ENCODE data around the gene DBP.
"Not testable (repeated sequence)": the region's sequence is repeated elsewhere in the genome, so short reads cannot be mapped to it uniquely, and the experiment has no call there.

DBP gene, protein sequence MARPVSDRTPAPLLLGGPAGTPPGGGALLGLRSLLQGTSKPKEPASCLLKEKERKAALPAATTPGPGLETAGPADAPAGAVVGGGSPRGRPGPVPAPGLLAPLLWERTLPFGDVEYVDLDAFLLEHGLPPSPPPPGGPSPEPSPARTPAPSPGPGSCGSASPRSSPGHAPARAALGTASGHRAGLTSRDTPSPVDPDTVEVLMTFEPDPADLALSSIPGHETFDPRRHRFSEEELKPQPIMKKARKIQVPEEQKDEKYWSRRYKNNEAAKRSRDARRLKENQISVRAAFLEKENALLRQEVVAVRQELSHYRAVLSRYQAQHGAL

GRCh38 chr19:48636859-48637448 lies at the start of gene DBP:
Gene DBP (minus strand): TSS chr19:48637379. CDS start chr19:48636994, 385 bp downstream.
- DNase-seq = no peak

DNA sequence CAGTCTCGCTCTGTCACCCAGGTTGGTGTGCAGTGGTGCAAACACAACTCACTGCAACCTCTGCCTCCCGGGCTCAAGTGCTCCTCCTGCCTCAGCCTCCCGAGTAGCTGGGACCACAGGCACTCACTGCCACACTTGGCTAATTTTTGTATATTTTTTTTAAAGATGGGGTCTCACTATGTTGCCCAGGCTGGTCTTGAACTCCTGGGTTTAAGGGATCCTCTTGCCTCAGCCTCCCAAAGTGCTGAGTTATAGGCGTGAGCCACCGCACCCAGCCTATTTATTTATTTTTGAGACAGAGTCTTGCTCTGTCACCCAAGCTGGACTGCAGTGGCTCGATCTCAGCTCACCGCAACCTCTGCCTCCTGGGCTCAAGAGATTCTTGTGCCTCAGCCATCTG lies 49.5 kb upstream of the DBP start:
- DNase-seq = not testable (repeated sequence)

DNA sequence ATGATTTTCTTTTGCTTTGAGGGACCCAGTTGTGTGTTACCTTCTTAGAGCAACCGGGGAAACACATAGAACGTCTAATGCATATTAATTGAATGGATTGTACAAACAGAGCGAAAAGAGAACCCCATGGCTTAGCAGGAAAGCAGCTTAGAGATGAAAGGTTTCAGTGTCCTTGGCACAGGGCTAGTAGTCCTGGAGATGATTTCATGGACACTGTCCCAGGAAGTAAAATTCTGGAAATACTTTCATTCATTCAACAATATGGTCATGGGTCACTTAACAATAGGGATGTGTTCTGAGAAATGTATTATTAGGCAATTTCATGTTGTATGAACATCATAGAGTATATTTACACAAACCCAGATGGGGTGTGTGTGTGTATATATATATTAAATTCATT lies 48.9 kb upstream of the DBP start:
- no peak for DNase-seq

DNA sequence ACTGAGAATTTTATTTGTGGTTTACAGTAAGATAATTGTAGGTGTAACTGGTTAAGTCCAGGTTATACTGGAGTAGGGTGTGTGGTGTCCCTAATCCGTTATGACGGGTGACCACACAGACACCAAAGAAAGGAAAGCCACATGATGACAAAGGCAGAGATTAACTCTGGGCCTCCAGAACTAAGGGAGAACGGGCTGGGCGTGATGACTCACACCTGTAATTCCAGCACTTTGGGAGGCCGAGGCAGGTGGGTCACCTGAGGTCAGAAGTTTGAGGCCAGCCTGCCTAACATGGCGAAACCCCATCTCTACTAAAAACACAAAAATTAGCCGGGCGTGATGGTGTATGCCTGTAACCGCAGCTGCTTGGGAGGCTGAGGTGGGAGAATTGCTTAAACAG lies 48.4 kb upstream of the DBP start:
- DNase-seq = no peak

DNA sequence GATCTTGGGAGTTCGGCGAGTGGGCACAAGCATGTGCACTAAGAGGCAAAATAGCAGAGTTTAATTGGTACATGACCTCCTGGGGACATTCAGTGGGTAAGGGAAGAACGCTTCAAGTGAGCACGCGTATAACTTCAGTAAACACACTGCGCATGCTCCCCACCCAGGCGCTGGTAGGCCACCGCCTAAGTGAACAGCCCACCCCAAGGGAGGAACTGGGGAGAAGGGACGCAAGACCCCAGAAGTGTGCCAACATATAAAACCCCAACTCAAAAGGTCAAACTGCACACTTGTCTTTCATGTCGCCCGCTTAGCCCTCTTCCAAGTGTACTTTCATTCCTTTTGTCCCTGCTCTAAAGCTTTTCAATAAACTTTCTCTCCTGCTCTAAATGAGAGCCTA lies 46.2 kb upstream of the DBP start:
- no peak for DNase-seq

DNA sequence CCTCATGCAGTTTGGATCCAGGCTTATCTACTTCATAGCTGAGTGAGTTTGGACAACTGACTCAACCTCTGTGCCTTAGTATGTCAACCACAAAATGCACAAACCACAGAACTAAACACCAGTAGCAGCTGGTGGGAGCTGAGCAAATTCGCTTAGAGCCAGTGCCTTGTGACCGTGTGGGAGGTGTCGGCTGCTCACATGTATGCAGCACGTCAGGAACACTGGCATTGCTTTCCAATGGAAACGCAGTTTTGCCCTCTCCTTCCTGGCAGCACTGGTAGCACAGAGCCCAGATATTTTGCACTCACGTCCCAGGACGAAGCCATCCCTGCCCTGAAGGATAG lies 43.9 kb upstream of the DBP start:
- DNase-seq = no peak

DNA sequence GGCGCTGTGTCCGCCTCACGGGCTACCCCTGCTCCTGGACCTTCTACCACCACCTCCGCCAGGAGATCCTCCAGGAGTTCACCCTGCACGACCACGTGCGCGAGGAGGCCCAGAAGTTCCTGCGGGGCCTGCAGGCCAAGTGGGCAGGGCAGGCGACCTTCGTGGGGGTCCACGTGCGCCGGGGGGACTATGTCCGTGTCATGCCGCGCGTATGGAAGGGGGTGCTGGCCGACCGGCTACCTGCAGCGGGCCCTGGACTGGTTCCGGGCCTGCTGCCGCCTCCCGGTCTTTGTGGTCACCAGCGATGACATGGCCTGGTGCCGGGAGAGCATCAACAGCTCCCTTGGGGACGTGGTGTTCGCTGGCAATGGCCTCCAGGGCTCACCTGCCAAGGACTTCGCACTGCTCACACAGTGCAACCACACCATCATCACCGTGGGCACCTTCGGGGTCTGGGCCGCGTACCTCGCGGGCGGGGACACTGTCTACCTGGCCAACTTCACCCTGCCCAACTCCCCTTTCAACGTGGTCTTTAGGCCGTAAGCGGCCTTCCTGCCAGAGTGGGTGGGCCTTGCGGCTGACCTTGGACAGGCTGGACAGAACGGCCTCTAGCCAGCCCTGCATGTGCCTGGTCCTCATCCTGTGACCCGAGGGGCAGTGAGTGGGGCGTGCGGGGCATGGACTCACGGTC lies 43.4 kb upstream of the DBP start:
- DNase-seq = no peak

DNA sequence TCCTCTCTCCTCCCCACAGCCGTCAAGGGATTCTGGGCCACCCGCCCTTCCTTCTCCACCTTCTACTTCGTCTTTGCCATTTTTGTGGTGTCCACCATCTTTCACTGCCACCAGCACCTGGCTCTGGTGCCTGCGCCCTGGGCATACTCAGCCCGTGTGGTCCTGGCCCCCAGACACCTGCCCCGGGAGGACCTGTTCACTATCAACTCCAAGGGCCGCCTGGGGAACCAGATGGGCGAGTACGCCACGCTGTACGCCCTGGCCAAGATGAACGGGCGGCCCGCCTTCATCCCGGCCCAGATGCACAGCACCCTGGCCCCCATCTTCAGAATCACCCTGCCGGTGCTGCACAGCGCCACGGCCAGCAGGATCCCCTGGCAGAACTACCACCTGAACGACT lies 42.8 kb upstream of the DBP start:
- not testable (repeated sequence) for DNase-seq

- DNase-seq = no peak
Observed at GRCh38 chr19:48678201-48678600, 41.0 kb upstream of the DBP start.

DNA sequence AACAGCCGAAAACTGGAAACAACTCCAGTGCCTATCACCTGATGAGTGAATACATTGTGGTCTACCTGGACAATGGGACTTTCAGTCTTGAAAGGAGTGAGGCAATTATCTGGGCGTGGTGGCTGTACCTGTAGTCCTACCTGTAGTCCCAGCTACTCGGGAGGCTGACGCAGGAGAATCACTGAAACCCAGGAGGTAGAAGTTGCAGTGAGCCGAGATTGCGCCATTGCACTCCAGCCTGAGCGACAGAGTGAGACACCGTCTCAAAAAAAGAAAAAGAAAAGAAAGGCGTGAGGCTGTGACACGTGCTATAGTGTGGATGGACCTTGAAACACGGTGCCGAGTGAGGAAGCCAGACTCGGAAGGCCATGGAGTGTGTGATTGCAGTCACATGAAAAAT lies 39.7 kb upstream of the DBP start:
- DNase-seq = no peak

DNA sequence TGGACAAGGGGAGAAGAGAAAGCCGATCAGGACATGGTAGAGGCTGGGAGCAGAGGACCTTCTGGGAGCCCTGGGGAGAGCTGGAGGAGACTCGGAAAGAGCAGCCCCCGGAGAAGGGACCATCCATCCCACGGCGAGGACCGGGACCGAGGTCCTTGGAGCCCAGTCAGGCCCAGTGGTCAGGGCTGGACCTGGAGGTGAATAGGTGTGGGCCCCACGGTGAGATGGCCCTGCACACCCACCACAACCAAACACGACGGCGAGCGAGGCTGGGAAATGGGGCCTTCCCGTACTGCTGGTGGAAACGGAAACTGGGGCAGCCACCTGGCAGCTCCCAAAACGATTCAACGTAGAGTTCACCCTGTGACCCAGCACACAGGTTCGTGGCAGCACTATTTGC lies 39.3 kb upstream of the DBP start:
- DNase-seq = no peak

GRCh38 chr19:48674921-48675824 lies 38.0 kb upstream of the DBP start:
- peak in 1 of 2 experiments; percentile 68 for DNase-seq

- no peak for DNase-seq
Observed at GRCh38 chr19:48674216-48674809, 37.1 kb upstream of the DBP start.

- DNase-seq = no peak
Observed at GRCh38 chr19:48673436-48674100, 36.4 kb upstream of the DBP start.

- no peak for DNase-seq
Observed at GRCh38 chr19:48672994-48673393, 35.8 kb upstream of the DBP start, which contains the start of gene NTN5. Gene NTN5 (minus strand): TSS chr19:48673017. CDS start chr19:48670986, 2,031 bp downstream.

DNA sequence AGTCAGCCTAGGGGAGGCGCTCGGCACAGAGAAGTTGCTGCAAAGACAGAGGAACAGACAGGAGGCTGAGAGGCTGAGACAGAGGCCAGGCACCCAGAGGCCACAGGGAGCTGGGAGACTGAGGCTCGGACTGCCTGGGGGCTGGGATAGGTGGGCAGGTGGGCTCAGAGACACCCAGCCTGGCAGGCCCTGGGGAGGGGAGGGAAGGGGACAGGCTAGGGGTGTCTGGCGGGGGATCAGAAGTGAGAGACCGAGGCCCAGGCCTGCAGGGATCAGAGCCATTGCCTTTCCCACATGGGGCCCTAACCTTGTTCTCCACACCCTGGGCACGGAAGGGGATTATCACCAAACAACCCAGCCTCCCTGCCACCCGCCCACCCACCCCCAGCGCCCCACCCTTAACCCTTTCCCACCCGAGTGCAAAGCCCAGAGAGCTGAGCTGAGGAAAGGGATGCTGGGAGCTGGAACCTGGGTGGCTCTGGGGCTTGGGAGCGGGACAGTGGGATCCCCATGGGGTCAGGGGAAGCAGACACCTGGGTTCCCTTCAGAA lies 34.3 kb upstream of the DBP start:
- no peak for DNase-seq

DNA sequence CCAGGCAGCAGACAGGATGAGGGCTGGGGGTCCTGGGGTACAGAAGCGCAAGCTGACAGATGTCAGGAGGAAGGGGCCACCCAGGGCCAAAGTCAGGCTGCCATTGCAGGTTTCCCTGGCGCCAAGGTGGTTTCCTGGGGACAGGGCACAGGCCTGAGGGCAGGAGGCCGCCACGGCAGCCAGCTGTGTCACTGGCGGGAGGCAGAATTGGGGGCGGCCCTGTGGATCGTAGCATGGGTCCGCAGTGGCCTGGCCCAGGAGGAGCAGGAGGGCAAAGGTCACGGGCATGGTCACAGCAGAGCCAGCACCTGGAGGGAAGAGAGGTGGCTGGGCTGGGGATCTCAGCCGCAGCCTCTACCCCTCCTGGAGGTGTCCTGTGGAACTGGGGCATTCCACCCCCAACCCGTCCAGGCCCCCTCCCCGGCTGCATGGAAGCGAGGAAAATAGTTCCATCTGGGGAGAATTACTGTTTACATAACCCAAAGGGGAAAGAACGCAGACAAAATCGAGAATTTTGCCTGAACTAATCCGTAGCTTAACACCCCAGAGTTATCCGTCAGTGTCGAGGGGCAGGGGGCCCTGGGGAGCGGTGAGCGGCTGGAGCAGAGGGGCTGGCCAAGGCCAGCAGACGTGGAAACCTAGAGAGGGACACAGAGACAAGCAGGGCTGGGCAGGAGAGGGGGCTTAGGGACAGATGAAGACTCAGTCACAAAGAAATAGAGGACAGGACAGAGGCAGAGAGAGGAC lies 33.7 kb upstream of the DBP start:
- no peak for DNase-seq

DNA sequence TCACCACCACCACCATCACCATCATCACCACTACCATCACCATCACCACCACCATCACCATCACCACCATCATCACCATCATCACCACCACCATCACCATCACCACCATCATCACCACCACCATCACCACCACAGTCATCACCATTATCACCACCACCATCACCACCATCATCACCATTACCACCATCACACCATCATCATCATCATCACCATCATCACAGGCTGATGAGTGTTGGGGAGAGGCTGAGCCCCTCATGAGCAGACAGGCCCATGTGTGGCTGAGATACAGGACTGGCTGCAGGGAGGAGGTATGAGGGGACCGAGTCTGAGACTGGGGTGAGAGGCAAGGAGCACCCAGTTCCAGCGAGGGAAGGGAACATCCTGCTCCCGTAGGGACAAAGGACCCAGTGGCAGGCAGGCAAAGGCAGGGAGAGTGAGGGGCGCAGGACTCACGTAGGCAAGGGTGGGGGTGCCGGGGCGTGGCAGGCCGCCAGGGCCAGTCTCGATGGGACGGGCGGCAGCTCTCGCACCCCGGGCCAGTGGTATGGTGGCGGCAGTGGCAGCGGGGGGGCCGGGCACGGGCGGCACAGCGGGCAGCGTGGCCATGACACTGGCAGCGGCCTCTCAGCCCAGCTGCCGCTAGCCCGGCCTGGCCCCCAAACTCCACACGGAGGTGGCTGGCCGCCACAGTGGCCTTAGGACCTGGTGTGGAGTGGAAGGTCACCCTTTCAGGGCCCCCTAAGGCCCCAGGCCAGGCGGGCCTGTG lies 32.9 kb upstream of the DBP start:
- no peak for DNase-seq

DNA sequence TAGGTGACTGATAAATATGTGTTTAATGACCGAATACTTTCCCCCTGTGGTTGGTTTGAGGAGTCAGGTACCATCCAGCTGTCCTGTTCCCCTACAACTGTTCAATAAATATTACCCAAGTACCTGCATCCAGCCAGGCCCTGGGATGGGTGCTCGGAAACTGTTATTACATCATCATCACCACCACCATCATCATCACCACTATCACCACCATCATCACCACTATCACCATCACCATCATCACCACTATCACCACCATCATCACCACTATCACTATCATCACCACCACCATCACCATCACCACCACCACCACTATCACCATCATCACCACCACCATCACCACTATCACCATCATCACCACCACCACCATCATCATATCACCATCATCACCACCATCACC lies 31.6 kb upstream of the DBP start:
- no peak for DNase-seq

DNA sequence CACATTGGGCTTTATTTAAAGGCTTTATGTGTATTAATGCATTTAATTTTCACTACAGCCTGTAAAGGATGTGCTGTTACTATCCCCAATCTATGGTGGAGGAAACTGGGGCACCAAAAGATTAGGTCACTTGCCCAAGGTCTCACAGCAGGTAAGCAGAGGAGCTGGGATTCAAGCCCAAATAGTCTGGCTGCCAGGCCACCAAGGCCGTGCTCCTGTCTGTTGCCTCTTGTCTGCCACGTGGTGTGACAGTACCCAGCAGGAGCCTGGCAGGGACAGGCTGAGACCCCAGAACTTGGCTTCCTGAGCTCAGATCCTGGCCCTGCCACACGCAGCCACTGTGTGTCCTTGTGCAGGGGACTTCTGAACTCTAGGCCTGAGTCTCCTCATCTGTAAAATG lies 31.2 kb upstream of the DBP start:
- DNase-seq = no peak

Measured in SW 1271 (cell line).